HepG2 (cell line): ENCODE measurements around the gene SERTAD3. TPM values are rescaled to one million over a fixed set of nuclear protein-coding genes. Genes with fewer than 3 reads are reported as not detected.

Source experiments
- CHCHD3 ChIP-seq: sonication (generic); formaldehyde crosslinking; IDR thresholded peaks from 2 replicates; pipeline ENCODE4 v1.8.0; 2022; ENCODE audit warnings: mild to moderate bottlenecking, missing genetic modification reagents, moderate library complexity
- MLLT10 ChIP-seq: sonication (generic); formaldehyde crosslinking; IDR thresholded peaks from 2 replicates; pipeline ENCODE4 v1.4.0; 2020; ENCODE audit warnings: missing genetic modification reagents
- ZC3H4 ChIP-seq: sonication (generic); formaldehyde crosslinking; IDR thresholded peaks from 2 replicates; pipeline ENCODE4 v1.4.0; 2020; ENCODE audit warnings: missing genetic modification reagents, borderline replicate concordance
- ZFAT ChIP-seq: sonication (generic); formaldehyde crosslinking; conservative IDR thresholded peaks from 2 replicates; pipeline ENCODE4 v1.8.1; 2023; ENCODE audit warnings: missing genetic modification reagents, inconsistent platforms
- ZFP82 ChIP-seq: sonication (generic); formaldehyde crosslinking; IDR thresholded peaks from 2 replicates; pipeline ENCODE4 v1.5.1; 2020; ENCODE audit warnings: mild to moderate bottlenecking, missing genetic modification reagents, borderline replicate concordance
- ZNF232 ChIP-seq: sonication (generic); formaldehyde crosslinking; IDR thresholded peaks from 2 replicates; pipeline ENCODE4 v1.4.0; 2020; ENCODE audit warnings: missing genetic modification reagents, borderline replicate concordance
- ZNF235 ChIP-seq: sonication (generic); formaldehyde crosslinking; IDR thresholded peaks from 2 replicates; pipeline ENCODE4 v1.8.1; 2023; ENCODE audit warnings: mild to moderate bottlenecking, missing genetic modification reagents, borderline replicate concordance
- ZNF337 ChIP-seq: sonication (generic); formaldehyde crosslinking; IDR thresholded peaks from 2 replicates; pipeline ENCODE4 v1.5.1; 2020; ENCODE audit warnings: missing genetic modification reagents, low read depth, mild to moderate bottlenecking, borderline replicate concordance
- ZNF432 ChIP-seq: sonication (generic); formaldehyde crosslinking; IDR thresholded peaks from 2 replicates; pipeline ENCODE4 v1.5.0; 2020; ENCODE audit warnings: missing genetic modification reagents, mild to moderate bottlenecking, borderline replicate concordance
- polyA plus RNA-seq, 8 experiments: library from polyadenylated mRNA; depleted of rRNA in 3 of 8; stranded (reverse) in 7 of 8; unstranded in 1 of 8; fragments of >200 nt; fragmentation: Illumina TruSeq in 4 of 8; extraction: Trizol in 4 of 8; gene quantifications; 2 replicates each; pipeline versions ENCODE4 v1.2.1 to v1.2.3, GENCODE V29; 2011 to 2016; ENCODE audit warnings: low read depth in 4 of 8, missing spikeins in 1 of 8, mixed read lengths in 1 of 8; ENCODE audit not compliant: insufficient read depth in 1 of 8
- total RNA-seq, 5 experiments: library from RNA; depleted of rRNA; stranded (reverse); fragments of >200 nt; fragmentation: Illumina TruSeq; extraction: Trizol; gene quantifications; 2 replicates each; pipeline ENCODE4 v1.2.3, GENCODE V29; 2016; ENCODE audit warnings: low read depth in 1 of 5
- TF ChIP-seq, protein P1 (sequence below): sonication (generic); formaldehyde crosslinking; IDR thresholded peaks from one replicate; pipeline ENCODE4 v1.5.1; 2020; ENCODE audit warnings: mild to moderate bottlenecking, missing genetic modification reagents; ENCODE audit errors: not compliant biosample characterization
- TF ChIP-seq, protein P2 (sequence below): IDR thresholded peaks from 2 replicates; pipeline ENCODE4 v1.6.1; 2016
- TF ChIP-seq, protein P3 (sequence below), 2 experiments: sonication (generic) in 1 of 2; formaldehyde crosslinking in 1 of 2; IDR thresholded peaks; 2 replicates each; pipeline versions ENCODE4 v1.4.0 to v1.6.1; 2018 to 2020; ENCODE audit warnings: missing genetic modification reagents in 2 of 2, borderline replicate concordance in 1 of 2, low read depth in 1 of 2, mild to moderate bottlenecking in 1 of 2, missing biosample characterization in 1 of 2
- TF ChIP-seq, protein P4 (sequence below): sonication (generic); formaldehyde crosslinking; IDR thresholded peaks from 2 replicates; pipeline ENCODE4 v1.9.0; 2021; ENCODE audit warnings: missing genetic modification reagents, mild to moderate bottlenecking, borderline replicate concordance
- TF ChIP-seq, protein P5 (sequence below): sonication (generic); formaldehyde crosslinking; IDR thresholded peaks from 2 replicates; pipeline ENCODE4 v1.8.0; 2022; ENCODE audit warnings: mild to moderate bottlenecking, missing genetic modification reagents, moderate library complexity

Gene SERTAD3
- total and polyA plus RNA-seq, 2 of the 13 experiments (the other 11 are each of a cell fraction or from before 2014, with no cell fraction given), result 9.6 to 16.9 TPM

DNA sequence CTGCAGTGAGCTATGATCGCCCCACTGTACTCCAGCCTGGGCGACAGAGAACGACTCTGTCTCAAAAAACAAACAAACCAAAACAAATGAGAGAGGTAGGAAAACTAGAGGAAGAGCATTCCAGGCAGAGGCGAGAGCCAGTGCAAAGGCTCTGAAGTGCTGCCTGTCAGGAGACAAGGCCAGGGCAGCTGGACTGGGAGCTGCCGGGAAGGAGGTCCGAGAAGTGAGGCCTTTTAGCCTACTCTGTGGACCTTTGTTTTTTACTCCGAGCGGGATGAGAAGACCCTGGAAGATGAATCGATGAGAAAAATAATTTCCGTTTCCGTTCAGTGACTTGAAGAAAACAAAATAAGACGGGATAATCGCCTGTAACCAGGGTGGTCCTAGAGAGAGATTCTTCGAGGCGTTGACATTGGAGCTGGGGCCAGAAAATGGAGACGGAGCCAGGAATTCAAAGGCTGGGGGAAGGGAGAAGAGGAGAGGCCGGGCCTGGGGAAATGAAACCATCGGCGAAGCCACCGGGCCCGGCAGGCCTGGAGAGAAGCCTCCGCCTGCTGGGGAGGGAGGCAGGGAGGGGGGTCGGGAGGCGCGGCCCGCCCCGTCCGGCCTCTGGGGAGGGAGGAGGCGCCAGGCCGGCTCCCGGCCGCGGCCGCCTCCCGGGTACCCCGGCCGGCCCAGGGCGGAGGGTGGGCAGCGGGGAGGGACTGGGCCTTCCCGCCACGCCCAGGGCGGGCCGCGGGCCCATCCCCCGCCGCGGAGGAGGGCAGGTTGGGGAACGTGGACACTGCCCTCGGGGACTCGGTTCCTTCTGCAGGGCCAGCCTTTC lies 10.5 kb downstream of the SERTAD3 start (continued):
- TF ChIP-seq, protein P1, sequence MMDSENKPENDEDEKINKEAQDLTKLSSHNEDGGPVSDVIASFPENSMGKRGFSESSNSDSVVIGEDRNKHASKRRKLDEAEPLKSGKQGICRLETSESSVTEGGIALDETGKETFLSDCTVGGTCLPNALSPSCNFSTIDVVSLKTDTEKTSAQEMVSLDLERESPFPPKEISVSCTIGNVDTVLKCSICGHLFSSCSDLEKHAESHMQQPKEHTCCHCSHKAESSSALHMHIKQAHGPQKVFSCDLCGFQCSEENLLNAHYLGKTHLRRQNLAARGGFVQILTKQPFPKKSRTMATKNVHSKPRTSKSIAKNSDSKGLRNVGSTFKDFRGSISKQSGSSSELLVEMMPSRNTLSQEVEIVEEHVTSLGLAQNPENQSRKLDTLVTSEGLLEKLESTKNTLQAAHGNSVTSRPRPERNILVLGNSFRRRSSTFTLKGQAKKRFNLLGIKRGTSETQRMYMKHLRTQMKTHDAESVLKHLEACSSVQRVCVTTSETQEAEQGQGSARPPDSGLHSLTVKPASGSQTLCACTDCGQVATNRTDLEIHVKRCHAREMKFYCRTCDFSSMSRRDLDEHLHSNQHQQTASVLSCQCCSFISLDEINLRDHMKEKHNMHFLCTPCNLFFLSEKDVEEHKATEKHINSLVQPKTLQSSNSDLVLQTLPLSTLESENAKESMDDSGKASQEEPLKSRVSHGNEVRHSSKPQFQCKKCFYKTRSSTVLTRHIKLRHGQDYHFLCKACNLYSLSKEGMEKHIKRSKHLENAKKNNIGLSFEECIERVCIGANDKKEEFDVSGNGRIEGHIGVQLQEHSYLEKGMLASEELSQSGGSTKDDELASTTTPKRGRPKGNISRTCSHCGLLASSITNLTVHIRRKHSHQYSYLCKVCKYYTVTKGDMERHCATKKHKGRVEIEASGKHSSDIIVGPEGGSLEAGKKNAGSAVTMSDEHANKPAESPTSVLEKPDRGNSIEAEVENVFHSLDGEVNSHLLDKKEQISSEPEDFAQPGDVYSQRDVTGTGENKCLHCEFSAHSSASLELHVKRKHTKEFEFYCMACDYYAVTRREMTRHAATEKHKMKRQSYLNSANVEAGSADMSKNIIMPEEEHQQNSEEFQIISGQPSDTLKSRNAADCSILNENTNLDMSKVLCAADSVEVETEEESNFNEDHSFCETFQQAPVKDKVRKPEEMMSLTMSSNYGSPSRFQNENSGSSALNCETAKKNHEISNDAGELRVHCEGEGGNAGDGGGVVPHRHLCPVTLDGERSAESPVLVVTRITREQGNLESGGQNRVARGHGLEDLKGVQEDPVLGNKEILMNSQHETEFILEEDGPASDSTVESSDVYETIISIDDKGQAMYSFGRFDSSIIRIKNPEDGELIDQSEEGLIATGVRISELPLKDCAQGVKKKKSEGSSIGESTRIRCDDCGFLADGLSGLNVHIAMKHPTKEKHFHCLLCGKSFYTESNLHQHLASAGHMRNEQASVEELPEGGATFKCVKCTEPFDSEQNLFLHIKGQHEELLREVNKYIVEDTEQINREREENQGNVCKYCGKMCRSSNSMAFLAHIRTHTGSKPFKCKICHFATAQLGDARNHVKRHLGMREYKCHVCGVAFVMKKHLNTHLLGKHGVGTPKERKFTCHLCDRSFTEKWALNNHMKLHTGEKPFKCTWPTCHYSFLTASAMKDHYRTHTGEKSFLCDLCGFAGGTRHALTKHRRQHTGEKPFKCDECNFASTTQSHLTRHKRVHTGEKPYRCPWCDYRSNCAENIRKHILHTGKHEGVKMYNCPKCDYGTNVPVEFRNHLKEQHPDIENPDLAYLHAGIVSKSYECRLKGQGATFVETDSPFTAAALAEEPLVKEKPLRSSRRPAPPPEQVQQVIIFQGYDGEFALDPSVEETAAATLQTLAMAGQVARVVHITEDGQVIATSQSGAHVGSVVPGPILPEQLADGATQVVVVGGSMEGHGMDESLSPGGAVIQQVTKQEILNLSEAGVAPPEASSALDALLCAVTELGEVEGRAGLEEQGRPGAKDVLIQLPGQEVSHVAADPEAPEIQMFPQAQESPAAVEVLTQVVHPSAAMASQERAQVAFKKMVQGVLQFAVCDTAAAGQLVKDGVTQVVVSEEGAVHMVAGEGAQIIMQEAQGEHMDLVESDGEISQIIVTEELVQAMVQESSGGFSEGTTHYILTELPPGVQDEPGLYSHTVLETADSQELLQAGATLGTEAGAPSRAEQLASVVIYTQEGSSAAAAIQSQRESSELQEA (CRISPR knock-in tag), result no peak
- TF ChIP-seq, protein P2, sequence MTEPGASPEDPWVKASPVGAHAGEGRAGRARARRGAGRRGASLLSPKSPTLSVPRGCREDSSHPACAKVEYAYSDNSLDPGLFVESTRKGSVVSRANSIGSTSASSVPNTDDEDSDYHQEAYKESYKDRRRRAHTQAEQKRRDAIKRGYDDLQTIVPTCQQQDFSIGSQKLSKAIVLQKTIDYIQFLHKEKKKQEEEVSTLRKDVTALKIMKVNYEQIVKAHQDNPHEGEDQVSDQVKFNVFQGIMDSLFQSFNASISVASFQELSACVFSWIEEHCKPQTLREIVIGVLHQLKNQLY (CRISPR knock-in tag), result no peak
- TF ChIP-seq ZC3H4 (no peak), ZNF337 (CRISPR knock-in tag) (no peak), ZNF432 (CRISPR knock-in tag) (no peak), ZNF232 (no peak), ZFAT (CRISPR knock-in tag) (no peak), ZNF235 (no peak), CHCHD3 (CRISPR knock-in tag) (no peak), ZFP82 (no peak), MLLT10 (CRISPR knock-in tag) (no peak)
- TF ChIP-seq, protein P3, sequence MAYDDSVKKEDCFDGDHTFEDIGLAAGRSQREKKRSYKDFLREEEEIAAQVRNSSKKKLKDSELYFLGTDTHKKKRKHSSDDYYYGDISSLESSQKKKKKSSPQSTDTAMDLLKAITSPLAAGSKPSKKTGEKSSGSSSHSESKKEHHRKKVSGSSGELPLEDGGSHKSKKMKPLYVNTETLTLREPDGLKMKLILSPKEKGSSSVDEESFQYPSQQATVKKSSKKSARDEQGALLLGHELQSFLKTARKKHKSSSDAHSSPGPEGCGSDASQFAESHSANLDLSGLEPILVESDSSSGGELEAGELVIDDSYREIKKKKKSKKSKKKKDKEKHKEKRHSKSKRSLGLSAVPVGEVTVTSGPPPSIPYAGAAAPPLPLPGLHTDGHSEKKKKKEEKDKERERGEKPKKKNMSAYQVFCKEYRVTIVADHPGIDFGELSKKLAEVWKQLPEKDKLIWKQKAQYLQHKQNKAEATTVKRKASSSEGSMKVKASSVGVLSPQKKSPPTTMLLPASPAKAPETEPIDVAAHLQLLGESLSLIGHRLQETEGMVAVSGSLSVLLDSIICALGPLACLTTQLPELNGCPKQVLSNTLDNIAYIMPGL (CRISPR knock-in tag; IDR thresholded peaks at IDR 0.05; ENCODE audit: borderline replicate concordance in 1 of 2, low read depth in 1 of 2), result no peak; a peak in 1 of 4 replicates
- TF ChIP-seq, protein P4, sequence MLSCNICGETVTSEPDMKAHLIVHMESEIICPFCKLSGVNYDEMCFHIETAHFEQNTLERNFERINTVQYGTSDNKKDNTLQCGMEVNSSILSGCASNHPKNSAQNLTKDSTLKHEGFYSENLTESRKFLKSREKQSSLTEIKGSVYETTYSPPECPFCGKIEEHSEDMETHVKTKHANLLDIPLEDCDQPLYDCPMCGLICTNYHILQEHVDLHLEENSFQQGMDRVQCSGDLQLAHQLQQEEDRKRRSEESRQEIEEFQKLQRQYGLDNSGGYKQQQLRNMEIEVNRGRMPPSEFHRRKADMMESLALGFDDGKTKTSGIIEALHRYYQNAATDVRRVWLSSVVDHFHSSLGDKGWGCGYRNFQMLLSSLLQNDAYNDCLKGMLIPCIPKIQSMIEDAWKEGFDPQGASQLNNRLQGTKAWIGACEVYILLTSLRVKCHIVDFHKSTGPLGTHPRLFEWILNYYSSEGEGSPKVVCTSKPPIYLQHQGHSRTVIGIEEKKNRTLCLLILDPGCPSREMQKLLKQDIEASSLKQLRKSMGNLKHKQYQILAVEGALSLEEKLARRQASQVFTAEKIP (CRISPR knock-in tag), result no peak
- TF ChIP-seq, protein P5, sequence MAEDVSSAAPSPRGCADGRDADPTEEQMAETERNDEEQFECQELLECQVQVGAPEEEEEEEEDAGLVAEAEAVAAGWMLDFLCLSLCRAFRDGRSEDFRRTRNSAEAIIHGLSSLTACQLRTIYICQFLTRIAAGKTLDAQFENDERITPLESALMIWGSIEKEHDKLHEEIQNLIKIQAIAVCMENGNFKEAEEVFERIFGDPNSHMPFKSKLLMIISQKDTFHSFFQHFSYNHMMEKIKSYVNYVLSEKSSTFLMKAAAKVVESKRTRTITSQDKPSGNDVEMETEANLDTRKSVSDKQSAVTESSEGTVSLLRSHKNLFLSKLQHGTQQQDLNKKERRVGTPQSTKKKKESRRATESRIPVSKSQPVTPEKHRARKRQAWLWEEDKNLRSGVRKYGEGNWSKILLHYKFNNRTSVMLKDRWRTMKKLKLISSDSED, result no peak
